GM12872 (cell line): ENCODE results near the gene AQP4.

Experiments
- CTCF ChIP-seq: IDR thresholded peaks from 3 replicates; pipeline ENCODE4 v1.5.1; 2011; ENCODE audit warnings: low read depth, mild to moderate bottlenecking, low read length, moderate library complexity; ENCODE audit not compliant: insufficient read depth

AQP4 gene

GRCh38 chr18:26802330-26803200 lies 62.9 kb downstream of the AQP4 start:
- no peak for TF ChIP-seq CTCF
